GM19043 (cell line): ENCODE data around the gene SNX25.
A peak's percentile ranks its signal among the peaks of the same experiment; 100 is the strongest.
"Not testable (repeated sequence)": the region's sequence is repeated elsewhere in the genome, so short reads cannot be mapped to it uniquely, and the experiment has no call there.

Source experiments
- ATAC-seq: cut with Tn5 transposase; IDR thresholded peaks from one replicate; pipeline ENCODE4 v1.9.1; 2021; ENCODE audit warnings: low read depth; ENCODE audit not compliant: unreplicated experiment

The SNX25 gene

DNA sequence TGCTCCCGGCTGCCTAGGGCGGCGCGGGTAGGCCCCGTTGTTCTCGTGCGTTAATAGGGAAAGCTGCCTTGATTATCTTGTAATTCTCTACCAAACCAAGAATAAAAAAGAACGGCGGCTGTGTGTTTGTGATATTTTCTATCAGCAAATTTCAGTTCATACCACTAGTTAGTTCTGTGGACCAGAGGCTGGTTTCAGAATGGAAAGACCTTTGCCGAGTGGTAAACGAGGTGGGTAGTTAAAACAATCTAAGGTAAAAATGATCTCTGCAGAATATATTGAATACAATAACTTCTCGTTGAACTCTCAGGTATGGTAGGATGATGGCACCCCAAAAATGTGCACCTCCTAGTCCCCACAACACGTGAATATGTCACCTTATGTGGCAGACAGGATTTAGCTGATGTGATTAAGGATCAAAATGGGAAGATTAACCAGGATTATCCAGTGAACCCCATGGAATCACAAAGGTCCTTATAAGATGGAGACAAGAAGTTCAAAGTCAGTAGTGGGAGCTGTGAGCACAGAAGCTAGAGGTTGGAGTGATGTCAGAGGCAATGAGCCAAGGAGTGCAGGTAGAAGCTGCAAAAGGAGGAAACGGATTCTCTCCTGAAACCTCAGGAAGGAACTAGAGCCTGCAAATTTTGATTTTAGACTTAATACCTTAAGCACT is 5.0 kb upstream of the SNX25 start:
- ATAC-seq: no peak

DNA sequence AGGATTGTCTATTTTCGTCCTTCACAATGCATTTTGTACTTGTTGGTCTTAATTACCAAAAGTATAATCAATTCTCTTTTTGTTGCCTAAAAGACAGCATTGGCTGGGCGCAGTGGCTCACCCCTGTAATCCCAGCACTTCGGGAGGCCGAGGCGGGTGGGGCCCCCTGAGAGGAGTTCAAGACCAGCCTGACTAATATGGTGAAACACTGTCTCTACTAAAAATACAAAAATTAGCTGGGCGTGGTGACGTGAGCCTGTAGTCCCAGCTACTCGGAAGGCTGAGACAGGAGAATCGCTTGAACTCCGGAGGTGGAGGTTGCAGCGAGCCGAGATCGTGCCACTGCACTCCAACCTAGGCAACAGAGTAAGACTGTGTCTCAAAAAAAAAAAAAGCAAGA is 4.3 kb upstream of the SNX25 start:
- not testable (repeated sequence) for ATAC-seq

DNA sequence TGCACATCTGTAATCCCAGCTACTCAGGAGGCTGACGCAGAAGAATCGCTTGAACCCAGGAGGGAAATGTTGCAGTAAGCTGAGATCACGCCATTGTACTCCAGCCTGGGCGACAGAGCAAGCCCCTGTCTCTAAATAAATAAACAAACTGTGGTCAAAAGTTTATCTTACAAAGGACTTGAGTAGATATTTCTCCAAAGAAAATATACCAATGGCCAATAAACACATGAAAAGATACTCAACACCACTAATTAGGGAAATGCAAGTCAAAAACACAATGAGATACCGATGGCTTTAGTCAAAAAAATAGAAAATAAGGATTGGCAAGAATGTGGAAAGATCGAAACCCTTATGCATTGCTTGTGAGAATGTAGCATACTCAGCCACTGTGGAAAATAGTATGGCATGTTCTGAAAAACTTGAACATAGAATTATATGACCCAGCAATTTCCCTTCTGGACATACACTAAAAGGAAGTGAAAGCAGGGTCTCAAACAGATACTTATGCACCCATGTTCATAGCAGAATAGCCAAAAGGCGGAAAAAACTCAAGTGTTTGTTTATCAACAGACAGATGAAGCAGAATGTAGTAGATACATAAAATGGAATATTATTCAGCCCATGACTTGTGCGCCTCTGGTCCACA is 3.6 kb upstream of the SNX25 start:
- ATAC-seq: no peak

DNA sequence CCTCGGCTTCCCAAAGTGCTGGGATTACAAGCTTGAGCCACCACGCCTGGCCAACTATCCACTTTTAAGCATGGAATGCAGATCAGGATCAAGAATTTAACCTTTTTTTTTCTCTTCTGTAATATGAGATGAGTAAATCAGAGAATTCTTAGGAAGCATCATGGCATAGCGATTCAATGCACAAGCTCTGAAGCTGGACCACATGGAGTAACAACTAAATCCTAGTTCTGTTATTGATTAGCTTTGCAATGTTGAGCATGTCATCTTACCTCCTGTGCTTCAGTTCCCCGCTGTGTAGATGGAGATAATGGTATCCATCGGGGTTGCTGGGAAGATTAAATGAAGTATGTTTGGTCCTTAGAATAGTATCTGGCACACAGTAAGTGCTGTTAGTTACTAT is 1.9 kb upstream of the SNX25 start:
- no peak for ATAC-seq

DNA sequence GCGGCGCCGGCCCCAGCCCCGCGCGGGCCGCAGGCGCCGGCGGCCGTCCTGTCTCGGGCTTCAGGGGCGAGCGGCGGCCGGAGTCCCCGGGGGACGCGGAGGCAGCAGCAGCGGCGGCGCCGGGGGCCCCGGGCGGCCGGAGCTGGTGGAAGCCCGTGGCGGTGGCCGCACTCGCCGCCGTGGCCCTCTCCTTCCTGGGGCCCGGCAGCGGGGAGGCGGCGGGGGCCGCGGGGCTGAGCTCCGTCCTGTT is 379 bp downstream of the SNX25 start:
- peak; percentile 2 for ATAC-seq

DNA sequence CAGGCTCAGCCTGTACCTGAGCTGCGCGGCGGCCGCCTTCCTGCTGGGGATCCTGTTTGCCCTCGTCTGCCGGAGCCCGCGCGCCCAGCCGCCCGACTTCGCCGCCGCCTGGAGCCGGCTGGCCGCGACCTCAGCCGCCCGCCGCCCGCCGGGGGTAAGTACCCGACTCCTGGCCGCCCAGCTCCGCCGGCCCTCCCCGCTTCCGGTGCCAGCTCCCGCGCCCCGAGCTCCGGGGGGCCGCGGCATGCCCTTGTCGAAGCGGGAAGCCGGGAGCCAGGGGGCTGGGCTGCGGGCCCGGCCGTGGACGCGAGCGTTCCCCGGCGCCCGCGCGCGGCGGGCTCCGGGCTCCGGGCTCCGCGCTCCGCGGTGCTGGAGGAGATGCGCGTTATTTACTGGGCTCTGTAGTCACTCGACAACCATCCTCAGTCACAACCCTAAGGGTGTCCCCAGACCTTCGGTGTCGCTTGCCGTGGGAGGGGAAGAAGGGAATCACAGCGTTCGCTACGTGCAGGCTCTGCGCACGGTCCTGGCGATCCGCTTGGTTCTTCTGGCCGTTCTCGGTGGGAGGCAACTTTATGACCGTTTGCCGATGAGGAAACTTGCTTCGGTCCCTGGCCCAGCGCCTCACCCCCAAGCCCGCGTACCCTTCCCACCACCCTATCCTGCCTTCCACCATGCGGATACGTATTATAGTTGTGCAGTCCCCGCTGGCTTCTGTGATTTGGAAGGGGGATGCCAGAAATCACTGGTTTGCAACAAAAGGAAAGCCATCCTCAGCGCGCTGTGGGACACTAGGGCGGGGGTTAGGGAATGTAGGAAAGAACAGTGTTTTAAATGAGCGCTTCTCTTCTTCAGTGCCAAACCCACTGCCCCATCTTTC is 944 bp downstream of the SNX25 start:
- no peak for ATAC-seq

DNA sequence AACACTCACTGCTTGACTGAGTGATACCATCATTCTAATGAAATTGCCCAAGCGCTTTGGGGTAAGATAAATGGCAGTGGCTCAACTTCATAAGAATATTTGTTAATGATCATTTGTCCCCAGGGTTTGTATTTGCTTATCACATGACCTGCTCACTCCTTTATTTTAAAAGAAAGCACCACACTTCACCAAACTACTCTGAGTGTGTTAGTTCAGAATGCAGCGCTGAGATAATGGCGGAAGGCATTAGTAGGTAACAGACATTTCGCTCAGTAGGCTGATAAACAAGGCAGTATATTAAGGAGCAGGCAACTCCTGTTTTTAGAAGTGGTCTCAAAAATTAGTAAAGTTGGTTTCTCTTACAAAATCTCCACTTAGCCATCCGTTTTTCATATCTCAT is 1.6 kb downstream of the SNX25 start:
- no peak for ATAC-seq

DNA sequence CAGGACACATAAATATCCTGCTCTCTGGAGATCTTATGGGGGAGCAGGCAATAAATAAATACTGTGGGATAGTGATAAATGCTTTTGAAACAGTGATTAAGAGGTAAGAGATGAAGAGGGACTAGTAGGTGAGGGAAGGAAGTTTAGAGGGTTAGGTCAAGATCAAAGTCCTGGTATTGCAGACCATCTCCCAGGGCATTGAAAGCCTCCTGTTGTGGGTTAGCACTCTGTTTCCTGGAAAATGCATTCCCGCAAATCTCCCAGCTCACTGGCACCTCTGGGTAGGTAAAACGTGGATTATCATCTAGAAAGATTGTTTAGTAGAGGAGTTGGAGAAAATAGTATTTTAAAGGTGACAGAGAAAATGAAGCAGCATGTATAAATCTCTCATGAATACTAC is 2.2 kb downstream of the SNX25 start:
- no peak for ATAC-seq

DNA sequence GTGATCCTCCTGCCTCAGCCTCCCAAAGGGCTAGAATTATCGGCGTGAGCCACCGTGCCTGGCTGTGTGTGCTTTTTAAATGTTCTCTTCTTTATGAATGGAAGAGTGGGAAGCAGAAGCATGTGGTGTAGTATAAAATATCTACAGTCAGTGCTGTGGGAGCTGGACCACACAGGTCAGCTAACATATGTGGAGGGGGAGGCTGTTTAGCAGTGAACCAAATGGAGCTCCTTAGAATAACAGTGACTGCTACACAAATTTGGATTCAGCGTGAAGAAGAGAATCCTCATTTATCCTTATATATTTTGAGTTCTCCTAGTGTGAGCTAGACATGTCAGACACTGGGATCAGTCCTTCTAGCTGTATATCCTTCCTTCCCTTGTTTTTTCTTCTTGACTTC is 3.2 kb downstream of the SNX25 start:
- no peak for ATAC-seq

DNA sequence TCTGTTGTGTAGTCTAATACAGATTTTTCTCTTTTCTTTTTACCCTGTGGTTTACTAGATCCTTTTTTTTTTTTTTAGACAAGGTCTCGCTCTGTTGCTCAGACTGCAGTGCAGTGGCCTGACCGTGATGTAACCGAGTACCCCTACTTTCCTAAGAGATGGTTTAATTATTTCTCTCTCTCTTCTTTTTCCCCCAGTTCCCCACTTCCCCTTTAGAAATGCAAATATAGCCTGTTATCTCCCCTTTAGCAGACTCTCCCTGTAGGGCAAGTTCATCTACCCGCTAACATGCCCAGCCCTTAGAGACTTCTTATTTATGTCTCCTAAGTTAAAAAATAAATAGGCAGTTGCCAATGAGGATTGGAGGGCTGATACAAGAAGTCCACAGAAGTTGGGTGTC is 4.5 kb downstream of the SNX25 start:
- peak; percentile 50 for ATAC-seq

DNA sequence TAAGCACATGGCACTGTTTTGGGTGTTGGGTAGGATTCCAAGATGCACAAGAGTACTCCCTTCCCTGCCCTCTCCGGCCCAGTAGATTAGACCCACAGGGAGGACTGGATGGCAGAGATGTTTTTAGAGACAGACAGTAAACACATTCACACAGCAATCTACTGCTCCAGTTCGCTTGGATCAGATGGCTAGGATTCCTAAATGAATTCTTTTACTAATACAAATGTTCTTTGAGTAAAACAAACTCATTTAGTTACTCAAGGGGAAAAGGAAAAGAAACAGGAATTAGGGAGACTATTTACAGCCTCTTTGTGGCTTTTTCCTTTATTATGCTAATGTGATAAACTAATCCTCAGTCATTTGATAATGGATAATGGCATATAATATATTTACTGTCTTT is 5.9 kb downstream of the SNX25 start:
- no peak for ATAC-seq

DNA sequence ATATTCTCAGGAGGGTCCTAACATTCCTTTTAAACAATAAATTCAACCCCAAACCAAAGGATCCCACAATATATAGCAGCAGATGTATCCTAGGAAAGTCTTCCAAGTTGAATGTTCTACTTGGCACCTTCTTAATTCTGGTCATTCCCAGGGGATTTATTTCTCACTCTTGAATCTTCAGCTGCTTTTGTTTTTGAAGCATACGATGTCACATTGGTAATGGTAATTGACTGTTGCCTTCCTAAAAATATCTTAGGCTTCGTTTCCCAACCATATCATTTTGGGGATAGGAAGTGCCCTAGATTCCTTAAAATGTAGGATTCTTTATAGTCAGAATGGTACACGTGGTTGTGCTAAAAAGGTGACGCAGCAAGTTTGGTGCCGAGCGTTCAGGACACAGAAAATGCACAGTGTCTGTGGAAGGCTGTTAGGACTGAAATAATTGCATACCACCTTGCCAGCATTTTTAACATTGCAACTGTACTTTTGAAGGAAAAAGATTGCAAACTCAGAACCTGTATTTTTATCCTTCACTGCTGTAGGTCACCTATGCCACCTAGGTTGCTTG is 8.1 kb downstream of the SNX25 start:
- ATAC-seq: no peak

DNA sequence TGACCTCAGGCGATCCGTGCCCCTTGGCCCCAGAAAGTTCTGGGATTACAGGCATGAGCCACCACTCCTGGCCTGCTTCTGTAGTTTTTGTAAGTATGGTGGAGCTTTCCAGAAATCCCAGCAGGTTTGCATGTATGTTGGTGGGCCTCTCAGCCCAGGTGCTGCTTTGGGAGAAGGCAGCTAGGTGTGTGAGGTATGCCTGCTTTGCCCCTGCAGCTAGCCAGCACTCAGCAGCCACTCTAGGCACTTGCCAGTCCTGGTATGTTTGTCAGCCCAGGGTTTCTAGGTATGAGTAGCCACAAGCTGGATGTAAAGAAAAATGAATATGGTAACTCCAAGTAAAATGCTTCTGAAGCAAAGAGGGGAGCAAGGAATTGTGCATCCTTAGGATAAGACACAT is 8.9 kb downstream of the SNX25 start:
- no peak for ATAC-seq

DNA sequence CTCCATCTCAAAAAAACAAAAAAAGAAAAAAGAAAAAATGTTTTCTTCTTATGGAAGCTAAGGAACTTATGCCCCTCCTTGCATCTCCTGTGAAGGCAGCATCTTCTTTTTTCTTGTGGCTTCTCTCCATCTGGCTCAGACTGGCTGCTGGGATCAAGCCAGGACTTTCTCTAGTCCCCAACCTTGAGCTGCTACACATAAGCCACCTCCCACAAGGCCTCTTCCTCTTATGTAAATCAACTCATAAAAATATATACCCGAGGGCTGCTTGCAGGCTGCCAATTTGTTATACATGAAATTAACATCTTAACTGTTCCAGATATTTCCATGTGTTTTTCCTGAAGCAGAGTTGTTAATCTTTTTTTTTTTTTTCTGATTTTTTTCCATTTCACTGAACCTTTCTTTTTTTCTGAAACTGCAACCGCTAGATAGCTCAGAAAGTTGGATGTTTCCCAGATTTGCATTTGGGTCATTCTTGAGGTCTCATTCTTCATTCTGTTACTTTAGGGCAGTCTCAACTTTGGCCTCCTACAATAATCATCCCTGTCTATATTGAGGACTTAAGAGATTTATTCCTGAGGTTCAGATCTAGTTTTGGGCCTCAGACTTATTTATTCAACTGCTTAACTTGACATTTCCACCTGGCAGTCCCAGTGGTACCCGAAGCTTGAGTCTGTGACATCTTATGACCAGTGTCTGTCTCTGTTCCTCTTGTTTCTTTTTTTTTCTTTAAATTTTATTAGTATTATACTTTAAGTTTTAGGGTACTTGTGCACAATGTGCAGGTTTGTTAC is 10.3 kb downstream of the SNX25 start:
- peak; percentile 83 for ATAC-seq

DNA sequence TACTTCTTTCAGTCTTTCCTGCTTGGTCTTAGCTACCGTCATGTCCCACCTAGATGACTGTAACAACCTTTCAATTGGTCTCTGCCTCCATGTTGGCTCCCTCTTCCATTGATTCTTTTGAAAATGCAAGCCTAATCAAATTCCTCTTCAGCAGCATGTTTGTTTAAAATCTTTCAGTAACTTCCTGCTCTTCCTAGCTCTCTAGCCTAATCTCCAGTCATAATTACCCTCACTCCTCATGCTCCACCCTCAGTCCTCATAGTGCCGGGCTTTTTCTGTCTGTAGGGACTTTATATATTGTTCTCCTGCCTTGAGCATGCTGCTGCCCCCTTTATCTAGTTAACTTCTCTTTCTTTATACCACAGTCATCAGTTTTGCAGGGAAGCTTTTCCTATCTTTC is 12.1 kb downstream of the SNX25 start:
- no peak for ATAC-seq

DNA sequence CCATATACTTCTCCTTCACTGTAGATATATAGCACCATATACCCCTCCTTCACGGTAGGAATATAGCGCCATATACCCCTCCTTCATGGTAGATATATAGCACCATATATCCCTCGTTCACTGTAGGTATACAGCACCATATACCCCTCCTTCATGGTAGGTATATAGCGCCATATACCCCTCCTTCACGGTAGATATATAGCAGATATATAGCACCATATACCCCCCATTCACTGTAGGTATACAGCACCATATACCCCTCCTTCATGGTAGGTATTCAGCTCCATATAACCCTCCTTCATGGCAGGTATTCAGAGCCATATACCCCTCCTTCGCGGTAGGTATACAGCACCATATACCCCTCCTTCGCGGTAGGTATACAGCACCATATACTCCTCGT is 12.5 kb downstream of the SNX25 start:
- ATAC-seq: no peak

DNA sequence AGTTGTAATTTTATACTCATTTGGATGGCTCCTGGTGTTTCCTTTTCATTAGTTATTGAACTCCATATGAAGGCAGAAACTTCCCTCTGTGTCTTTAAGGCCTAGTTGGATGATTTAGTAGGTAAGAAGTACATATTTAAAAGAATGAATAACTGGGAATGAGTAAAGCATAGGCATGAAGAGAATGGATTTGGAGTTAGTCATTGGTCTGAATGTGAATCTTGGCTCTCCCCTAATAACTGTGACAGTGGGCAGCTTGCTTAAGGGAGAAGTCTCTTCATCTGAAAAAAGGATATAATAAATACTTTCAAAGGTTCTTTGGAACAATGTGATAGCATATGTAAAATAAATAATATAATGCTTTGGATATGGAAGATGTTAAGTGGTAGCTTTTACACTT is 13.2 kb downstream of the SNX25 start:
- no peak for ATAC-seq

DNA sequence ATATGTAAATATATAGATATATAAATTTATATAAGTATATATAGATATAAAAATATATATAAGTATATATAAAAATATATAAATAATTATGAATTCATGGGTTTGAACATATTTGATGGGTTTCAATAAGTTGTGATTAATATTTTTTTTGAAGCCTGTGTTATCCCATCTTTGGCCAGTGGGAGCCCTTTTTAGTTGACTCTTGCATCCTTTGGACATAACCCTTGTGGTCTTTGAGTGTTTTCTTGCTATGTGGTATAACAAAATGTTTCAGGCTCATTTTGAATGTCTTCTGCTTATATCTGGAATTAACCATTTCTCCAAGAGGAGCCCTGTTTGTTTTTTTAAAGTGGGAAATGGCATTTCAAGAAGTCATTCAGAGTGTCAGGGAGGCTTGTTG is 15.2 kb downstream of the SNX25 start:
- no peak for ATAC-seq

DNA sequence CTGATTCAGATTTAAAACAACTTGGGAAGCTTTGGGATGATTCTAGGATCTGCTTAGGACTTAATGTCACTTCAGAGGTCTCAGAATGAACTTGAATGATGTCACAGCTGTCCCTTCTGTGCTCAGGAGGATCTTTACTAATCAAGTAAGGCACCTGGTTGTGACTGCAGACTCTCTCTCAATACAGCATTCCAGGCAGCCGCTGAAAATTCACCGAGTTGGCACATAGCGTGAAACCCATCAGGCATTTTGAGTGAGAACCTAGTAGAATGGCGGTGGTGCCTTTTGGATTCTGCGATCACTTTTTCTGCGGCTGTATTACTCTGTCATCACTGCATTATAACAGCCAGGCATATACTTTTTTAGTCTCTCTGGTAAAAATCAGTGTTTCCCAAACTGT is 16.5 kb downstream of the SNX25 start:
- ATAC-seq: no peak

DNA sequence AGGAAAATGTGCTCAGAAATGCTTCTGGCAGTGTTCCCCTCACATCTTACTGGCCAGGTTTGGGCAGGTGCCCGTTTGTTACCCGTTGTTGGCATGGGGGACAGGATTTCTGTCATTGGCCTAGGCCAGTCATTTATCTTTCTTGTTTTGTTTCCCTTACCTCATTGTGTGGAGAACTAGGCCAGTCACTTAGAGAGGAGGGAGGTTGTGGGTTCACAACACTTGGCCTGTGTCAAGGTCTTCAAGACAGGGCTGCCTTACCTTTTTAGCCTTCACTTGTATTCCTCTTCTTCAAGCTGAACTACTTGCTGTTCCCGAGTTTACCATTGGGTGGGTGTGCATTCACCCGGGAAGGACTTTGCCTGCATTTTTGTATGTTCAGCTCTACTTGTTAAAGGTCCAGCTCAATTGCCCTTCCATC is 17.7 kb downstream of the SNX25 start:
- no peak for ATAC-seq

DNA sequence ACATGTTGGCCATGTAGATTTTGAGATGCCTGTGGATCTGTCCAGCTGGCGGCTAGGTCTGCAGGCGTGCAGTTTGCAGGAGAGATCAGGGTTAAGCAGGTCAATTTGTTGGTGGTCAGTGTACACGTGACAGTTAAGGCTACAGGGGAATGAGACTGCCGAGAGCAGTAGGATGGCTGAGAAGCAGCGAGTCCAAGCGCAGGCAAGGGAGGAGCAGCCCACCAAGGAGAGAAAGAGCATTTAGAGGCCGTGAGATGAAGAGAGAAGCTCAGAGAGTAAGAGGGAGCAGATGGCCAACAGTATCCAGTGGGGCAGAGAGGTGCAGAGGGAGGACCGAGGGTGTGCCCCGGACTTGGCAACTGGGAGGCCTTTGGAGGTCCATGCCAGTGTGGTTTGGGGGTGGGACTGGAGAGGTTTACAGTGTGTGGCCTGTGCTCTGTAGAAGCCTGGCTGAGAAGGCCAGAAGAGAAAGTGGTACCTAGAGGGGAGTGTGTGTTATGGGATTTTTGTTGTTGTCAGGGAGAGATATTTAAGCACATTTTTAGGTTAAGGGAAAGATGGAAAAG is 18.4 kb downstream of the SNX25 start:
- ATAC-seq: no peak
